Pons (tissue), 1 donor: Measurements from ENCODE around the gene EIF4G3.
"Not testable (repeated sequence)": the region's sequence is repeated elsewhere in the genome, so short reads cannot be mapped to it uniquely, and the experiment has no call there.

Experiments used
- DNase-seq: peaks from one replicate; pipeline ENCODE4 v3.0.0-alpha.2; 2016; ENCODE audit warnings: low spot score

The EIF4G3 gene

GRCh38 chr1:21030181-21030580 is 146.5 kb downstream of the EIF4G3 start:
- no peak for DNase-seq

GRCh38 chr1:21028520-21029145 is 148.1 kb downstream of the EIF4G3 start:
- no peak for DNase-seq

- DNase-seq, result no peak
Observed at GRCh38 chr1:21027805-21028204, 148.9 kb downstream of the EIF4G3 start.

- no peak for DNase-seq
Observed at GRCh38 chr1:21024918-21025317, 151.8 kb downstream of the EIF4G3 start.

GRCh38 chr1:21024136-21024896 is 152.4 kb downstream of the EIF4G3 start:
- DNase-seq, result not testable (repeated sequence)

GRCh38 chr1:21022279-21023040 is 154.2 kb downstream of the EIF4G3 start:
- peak; percentile 85 for DNase-seq

- no peak for DNase-seq
Observed at GRCh38 chr1:21021311-21021710, 155.4 kb downstream of the EIF4G3 start.

- no peak for DNase-seq
Observed at GRCh38 chr1:21020151-21020550, 156.5 kb downstream of the EIF4G3 start.

- no peak for DNase-seq
Observed at GRCh38 chr1:21018673-21019072, 158.0 kb downstream of the EIF4G3 start.

- no peak for DNase-seq
Observed at GRCh38 chr1:21013510-21013909, 163.2 kb downstream of the EIF4G3 start.

GRCh38 chr1:21012937-21013336 is 163.8 kb downstream of the EIF4G3 start:
- no peak for DNase-seq

- no peak for DNase-seq
Observed at GRCh38 chr1:21007876-21008275, 168.8 kb downstream of the EIF4G3 start.

- DNase-seq, result peak; percentile 47
Observed at GRCh38 chr1:21005466-21006239, 171.0 kb downstream of the EIF4G3 start.

- DNase-seq, result no peak
Observed at GRCh38 chr1:21003281-21004045, 173.2 kb downstream of the EIF4G3 start.

- DNase-seq, result no peak
Observed at GRCh38 chr1:21001042-21001441, 175.7 kb downstream of the EIF4G3 start.

- no peak for DNase-seq
Observed at GRCh38 chr1:21000245-21000594, 176.5 kb downstream of the EIF4G3 start.

GRCh38 chr1:20999525-21000244 is 177.0 kb downstream of the EIF4G3 start:
- no peak for DNase-seq

- DNase-seq, result no peak
Observed at GRCh38 chr1:20998826-20999225, 177.9 kb downstream of the EIF4G3 start.

- DNase-seq, result no peak
Observed at GRCh38 chr1:20997602-20998224, 179.0 kb downstream of the EIF4G3 start.

GRCh38 chr1:20996554-20996953 is 180.1 kb downstream of the EIF4G3 start:
- DNase-seq, result no peak
